ENCODE measurements around the gene PHOX2B.

PHOX2B gene

GRCh38 chr4:41701983-41702382 is 46.5 kb downstream of the PHOX2B start:
- Histone ChIP-seq H3K27me3 (ENCODE audit: control insufficient read depth, insufficient read depth, low read length) (peaks cover 3% of the 10 kb centered on the region), H3K4me1 (ENCODE audit: control insufficient read depth, insufficient read depth, low read length) (no peaks in the 10 kb centered on the region), H3K9ac (ENCODE audit: low read depth, low read length) (no peak overlapping the region), H3K36me3 (ENCODE audit: control insufficient read depth, insufficient read depth, low read length) (no peaks in the 10 kb centered on the region), H3K4me3 (ENCODE audit: low read depth, low read length) (no peak overlapping the region), H3K9me3 (ENCODE audit: control insufficient read depth, insufficient read depth, low read length) (no peaks in the 10 kb centered on the region)

DNA sequence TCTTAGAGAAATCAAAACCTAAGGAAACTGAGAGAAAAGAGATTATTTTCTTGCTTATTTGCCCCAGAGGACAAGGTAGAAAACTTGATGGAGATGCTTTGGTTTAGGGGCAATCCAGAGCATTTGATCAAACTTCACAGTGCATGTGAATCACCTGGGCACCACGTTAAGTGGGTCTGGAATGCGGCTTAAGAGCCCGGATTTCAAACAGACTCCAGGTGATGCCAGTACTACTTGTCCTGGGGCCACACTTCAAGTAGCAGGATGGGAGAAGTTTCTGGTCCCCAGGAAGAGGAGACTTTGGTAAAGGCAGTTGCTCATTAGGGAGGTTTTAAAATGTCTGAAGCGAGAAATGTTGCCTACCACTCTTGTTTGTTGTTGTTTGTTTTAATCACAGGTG is 51.8 kb downstream of the PHOX2B start:
- Histone ChIP-seq H3K9me3 (ENCODE audit: control insufficient read depth, insufficient read depth, low read length) (no peaks in the 10 kb centered on the region), H3K36me3 (ENCODE audit: control insufficient read depth, insufficient read depth, low read length) (no peaks in the 10 kb centered on the region), H3K27me3 (ENCODE audit: control insufficient read depth, insufficient read depth, low read length) (no peaks in the 10 kb centered on the region), H3K9ac (ENCODE audit: low read depth, low read length) (no peak overlapping the region), H3K4me1 (ENCODE audit: control insufficient read depth, insufficient read depth, low read length) (no peaks in the 10 kb centered on the region), H3K4me3 (ENCODE audit: low read depth, low read length) (no peak overlapping the region)

DNA sequence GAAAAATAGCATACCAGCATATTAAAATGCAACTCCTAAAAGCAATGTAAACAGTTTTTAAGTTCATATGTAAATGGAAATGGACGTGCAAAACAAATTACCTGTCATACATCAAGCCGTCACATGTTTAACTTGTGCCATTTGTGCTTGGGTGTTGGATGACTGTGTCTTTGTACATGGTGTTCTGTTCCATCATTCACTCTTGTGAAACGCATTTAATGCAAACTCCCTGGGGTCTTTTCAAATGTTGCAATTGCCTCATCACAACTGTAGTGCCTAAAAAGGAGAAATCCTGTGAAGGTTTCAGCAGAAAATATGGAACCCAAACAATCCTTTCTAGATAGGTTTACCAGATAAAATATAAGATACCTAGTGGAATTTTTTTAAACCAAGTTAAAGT is 52.4 kb downstream of the PHOX2B start:
- no peak overlapping the region for H3K4me3 ChIP-seq (ENCODE audit: low read depth, low read length)
- no peaks in the 10 kb centered on the region for H3K4me1 ChIP-seq (ENCODE audit: control insufficient read depth, insufficient read depth, low read length)
- no peaks in the 10 kb centered on the region for H3K36me3 ChIP-seq (ENCODE audit: control insufficient read depth, insufficient read depth, low read length)
- H3K27me3 ChIP-seq (ENCODE audit: control insufficient read depth, insufficient read depth, low read length): no peaks in the 10 kb centered on the region
- H3K9ac ChIP-seq (ENCODE audit: low read depth, low read length): no peak overlapping the region
- no peaks in the 10 kb centered on the region for H3K9me3 ChIP-seq (ENCODE audit: control insufficient read depth, insufficient read depth, low read length)

Measured in iPS-15b (cell line).